ENCODE data around the gene DHX34. TPM values are rescaled to one million over a fixed set of nuclear protein-coding genes. Genes with fewer than 3 reads are reported as not detected.

DHX34 gene
- total RNA-seq, 1 donor from 2014 or later, result 31.7 TPM

DNA sequence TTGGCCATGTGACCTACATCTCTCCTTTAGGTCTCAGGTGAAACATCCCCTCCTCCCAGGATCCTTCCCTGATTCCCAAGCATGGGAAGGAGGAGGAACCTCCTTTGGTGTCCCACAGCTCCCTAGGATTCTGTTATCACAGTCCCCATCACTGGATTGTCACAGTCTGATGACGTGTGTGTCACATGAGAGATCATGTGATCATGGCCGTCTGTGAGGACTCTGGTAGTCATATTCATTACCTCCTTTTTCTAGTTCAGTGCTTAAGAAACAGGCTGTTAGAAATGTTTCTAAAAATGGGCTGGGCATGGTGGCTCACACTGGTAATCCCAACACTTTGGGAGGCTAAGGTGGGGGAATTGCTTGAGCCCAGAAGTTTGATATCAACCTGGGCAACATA is 3.0 kb downstream of the DHX34 start:
- Mint-ChIP-seq H3K4me3 (no peak overlapping the region), H3K9me3 (no peaks in the 10 kb centered on the region), H3K27ac (no peak overlapping the region), H3K27me3 (ENCODE audit: low read depth) (no peaks in the 10 kb centered on the region), H3K4me1 (peaks cover 21% of the 10 kb centered on the region), H3K36me3 (peaks cover 34% of the 10 kb centered on the region)
- DNase-seq (ENCODE audit: low spot score in 2 of 2, unreplicated experiment in 2 of 2), result no peak
- TF ChIP-seq, protein P1, sequence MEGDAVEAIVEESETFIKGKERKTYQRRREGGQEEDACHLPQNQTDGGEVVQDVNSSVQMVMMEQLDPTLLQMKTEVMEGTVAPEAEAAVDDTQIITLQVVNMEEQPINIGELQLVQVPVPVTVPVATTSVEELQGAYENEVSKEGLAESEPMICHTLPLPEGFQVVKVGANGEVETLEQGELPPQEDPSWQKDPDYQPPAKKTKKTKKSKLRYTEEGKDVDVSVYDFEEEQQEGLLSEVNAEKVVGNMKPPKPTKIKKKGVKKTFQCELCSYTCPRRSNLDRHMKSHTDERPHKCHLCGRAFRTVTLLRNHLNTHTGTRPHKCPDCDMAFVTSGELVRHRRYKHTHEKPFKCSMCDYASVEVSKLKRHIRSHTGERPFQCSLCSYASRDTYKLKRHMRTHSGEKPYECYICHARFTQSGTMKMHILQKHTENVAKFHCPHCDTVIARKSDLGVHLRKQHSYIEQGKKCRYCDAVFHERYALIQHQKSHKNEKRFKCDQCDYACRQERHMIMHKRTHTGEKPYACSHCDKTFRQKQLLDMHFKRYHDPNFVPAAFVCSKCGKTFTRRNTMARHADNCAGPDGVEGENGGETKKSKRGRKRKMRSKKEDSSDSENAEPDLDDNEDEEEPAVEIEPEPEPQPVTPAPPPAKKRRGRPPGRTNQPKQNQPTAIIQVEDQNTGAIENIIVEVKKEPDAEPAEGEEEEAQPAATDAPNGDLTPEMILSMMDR (IDR thresholded peaks at IDR 0.05; ENCODE audit: unreplicated experiment), result no peak

DNA sequence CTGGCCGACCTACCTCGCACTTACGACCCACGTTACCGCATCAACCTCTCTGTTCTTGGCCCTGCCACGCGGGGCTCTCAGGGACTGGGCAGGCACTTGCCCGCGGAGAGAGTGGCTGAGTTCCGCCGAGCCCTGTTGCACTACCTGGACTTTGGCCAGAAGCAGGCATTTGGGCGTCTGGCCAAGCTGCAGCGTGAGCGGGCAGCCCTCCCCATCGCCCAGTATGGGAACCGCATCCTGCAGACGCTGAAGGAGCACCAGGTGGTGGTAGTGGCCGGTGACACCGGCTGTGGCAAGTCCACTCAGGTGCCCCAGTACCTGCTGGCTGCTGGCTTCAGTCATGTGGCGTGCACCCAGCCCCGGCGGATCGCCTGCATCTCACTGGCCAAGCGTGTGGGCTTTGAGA is 4.2 kb downstream of the DHX34 start:
- Mint-ChIP-seq H3K27me3 (ENCODE audit: low read depth) (no peaks in the 10 kb centered on the region), H3K36me3 (peaks cover 46% of the 10 kb centered on the region), H3K4me3 (no peak overlapping the region), H3K9me3 (no peaks in the 10 kb centered on the region), H3K27ac (no peak overlapping the region), H3K4me1 (peaks cover 21% of the 10 kb centered on the region)
- TF ChIP-seq, protein P1 (IDR thresholded peaks at IDR 0.05; ENCODE audit: unreplicated experiment), result no peak
- no peak for DNase-seq (ENCODE audit: low spot score in 2 of 2, unreplicated experiment in 2 of 2)

DNA sequence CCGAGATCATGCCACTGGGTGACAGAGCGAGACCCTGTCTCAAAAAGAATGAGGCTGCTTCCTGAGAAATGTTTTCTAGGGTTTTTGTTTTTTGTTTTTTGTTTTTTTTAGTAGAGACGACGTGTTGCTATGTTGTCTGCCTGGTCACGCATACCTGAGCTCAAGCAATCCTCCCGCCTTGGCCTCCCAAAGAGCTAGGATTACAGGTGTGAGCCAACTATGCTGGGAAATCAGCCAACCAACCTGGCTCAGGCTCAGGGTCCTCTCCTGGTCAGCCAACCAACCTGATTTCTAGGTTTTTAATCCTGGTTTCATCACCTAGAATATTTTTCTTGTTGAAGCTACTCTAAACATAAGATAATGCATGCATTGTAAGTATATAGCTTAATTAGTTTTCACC is 7.8 kb downstream of the DHX34 start:
- Mint-ChIP-seq H3K4me3 (no peak overlapping the region), H3K4me1 (no peaks in the 10 kb centered on the region), H3K27me3 (ENCODE audit: low read depth) (no peaks in the 10 kb centered on the region), H3K27ac (no peak overlapping the region), H3K9me3 (no peaks in the 10 kb centered on the region), H3K36me3 (peaks cover 66% of the 10 kb centered on the region)
- DNase-seq (ENCODE audit: low spot score in 2 of 2, unreplicated experiment in 2 of 2), result no peak
- TF ChIP-seq, protein P1 (IDR thresholded peaks at IDR 0.05; ENCODE audit: unreplicated experiment), result no peak

DNA sequence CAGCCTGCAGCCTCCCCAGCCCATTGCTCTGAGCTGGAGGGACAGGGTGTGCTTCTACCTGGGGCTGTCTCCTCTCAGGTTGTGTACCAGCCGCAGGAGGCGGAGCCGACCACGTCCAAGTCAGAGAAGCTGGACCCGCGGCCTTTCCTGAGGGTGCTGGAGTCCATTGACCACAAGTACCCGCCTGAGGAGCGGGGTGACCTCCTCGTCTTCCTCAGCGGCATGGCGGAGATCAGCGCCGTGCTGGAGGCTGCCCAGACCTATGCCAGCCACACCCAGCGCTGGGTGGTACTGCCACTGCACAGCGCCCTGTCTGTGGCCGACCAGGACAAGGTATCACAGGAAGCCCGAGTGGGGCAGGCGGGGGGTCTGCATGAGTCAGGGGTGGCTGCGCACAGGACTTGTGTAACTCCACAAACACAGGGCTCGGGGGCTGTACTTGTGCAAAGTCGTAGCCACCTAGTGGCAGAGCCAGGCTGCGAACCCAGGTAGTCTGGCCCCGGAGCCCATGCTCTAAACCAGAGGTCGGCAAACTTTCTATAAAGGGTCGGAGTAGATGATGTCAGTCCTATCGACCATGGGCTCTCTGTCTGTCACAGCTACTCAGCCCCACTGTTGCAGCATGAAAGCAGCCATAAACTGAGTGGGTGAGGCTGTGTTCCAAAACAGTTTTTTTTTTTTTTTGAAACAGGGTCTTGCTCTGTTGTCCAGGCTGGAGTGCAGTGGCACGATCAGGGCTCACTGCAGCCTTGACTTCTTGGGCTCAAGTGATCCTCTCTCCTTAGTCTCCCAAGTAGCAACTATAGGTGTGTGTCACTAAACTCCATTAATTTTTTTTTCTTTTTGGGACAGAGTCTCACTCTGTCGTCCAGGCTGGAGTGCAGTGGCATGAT is 8.9 kb downstream of the DHX34 start:
- Mint-ChIP-seq H3K36me3 (peaks cover 61% of the 10 kb centered on the region), H3K4me3 (no peak overlapping the region), H3K9me3 (no peaks in the 10 kb centered on the region), H3K27ac (no peak overlapping the region), H3K27me3 (ENCODE audit: low read depth) (no peaks in the 10 kb centered on the region), H3K4me1 (no peaks in the 10 kb centered on the region)
- no peak for DNase-seq (ENCODE audit: low spot score in 2 of 2, unreplicated experiment in 2 of 2)
- TF ChIP-seq, protein P1 (IDR thresholded peaks at IDR 0.05; ENCODE audit: unreplicated experiment), result peak; percentile 24

DNA sequence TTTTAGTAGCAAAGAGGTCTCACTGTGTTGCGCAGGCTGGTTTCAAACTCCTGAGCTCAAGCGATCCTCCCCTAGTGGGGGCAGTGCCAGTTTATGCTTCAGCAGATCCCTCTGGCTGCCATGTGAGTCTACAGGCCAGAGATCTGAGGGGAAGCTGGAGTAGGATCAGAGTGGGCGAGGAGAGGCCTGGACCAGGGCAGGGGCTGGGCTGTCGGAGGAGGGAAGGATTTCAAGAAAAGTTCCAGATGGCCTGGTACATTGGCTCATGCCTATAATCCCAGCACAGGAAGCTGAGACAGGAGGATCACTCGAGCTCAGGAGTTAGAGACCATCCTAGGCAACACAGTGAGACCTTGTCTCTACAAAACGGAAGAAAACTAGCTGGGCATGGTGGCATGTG is 9.8 kb downstream of the DHX34 start:
- Mint-ChIP-seq H3K4me1 (no peaks in the 10 kb centered on the region), H3K36me3 (peaks cover 60% of the 10 kb centered on the region), H3K9me3 (no peaks in the 10 kb centered on the region), H3K27me3 (ENCODE audit: low read depth) (no peaks in the 10 kb centered on the region), H3K4me3 (no peak overlapping the region), H3K27ac (no peak overlapping the region)
- TF ChIP-seq, protein P1 (IDR thresholded peaks at IDR 0.05; ENCODE audit: unreplicated experiment), result no peak
- DNase-seq (ENCODE audit: low spot score in 2 of 2, unreplicated experiment in 2 of 2), result no peak

Data from mesothelial cell of epicardium (in vitro differentiated cells).